IMR-90 (cell line): ENCODE measurements around the gene NTM. TPM values are rescaled to one million over a fixed set of nuclear protein-coding genes. Genes with fewer than 3 reads are reported as not detected.
A peak's percentile ranks its signal among the peaks of the same experiment; 100 is the strongest.

Experiments used
- ATAC-seq: fragments of 200-7000 bp; cut with Tn5 transposase; 2 replicates; pipeline ENCODE4 v1.9.1; 2020; ENCODE audit warnings: low read depth, mild to moderate bottlenecking, moderate library complexity
- BruUV-seq: library from RNA; stranded (reverse); fragments of 400-500 nt; replicated peaks from 2 replicates; lab custom pipeline; 2021; lab: Mats Ljungman, UMichigan
- CTCF ChIA-PET: fragments of 300-600 bp; formaldehyde crosslinking; extraction: SDS; loops from one replicate; lab custom pipeline; 2021; ENCODE audit warnings: antibody characterized with exemption; lab: Yijun Ruan, JAX
- POLR2A ChIA-PET: fragments of 300-600 bp; sonication (Branson Sonifier 250); formaldehyde crosslinking; loops from one replicate; lab custom pipeline; 2022; ENCODE audit warnings: antibody characterized with exemption; ENCODE audit not compliant: unreplicated experiment; lab: Charles Lee
- DNase-seq: peaks from one replicate; pipeline ENCODE4 v3.0.0; 2013
- H2AFZ ChIP-seq: replicated peaks from 2 replicates; pipeline ENCODE3; 2013; ENCODE audit warnings: low read length, mild to moderate bottlenecking; ENCODE audit not compliant: poor library complexity
- H2AK5ac ChIP-seq: 2 replicates; pipeline ENCODE4 v1.6.1; 2013; ENCODE audit warnings: low read depth, low read length, inconsistent platforms
- H2AK9ac ChIP-seq: replicated peaks from 2 replicates; pipeline ENCODE3; 2013; ENCODE audit warnings: mild to moderate bottlenecking, low read depth, low read length, moderate library complexity; ENCODE audit not compliant: poor library complexity
- H2BK120ac ChIP-seq: 2 replicates; pipeline ENCODE4 v1.6.1; 2013; ENCODE audit warnings: low read depth, low read length, inconsistent platforms
- H2BK15ac ChIP-seq: 3 replicates; pipeline ENCODE4 v1.6.1; 2013; ENCODE audit warnings: low read depth, low read length, inconsistent platforms
- H2BK20ac ChIP-seq: 2 replicates; pipeline ENCODE4 v1.6.1; 2013; ENCODE audit warnings: low read depth, mild to moderate bottlenecking, inconsistent platforms, low read length, moderate library complexity
- H2BK5ac ChIP-seq: 2 replicates; pipeline ENCODE4 v1.6.1; 2013; ENCODE audit warnings: mild to moderate bottlenecking, low read depth, low read length, inconsistent platforms; ENCODE audit not compliant: poor library complexity, severe bottlenecking
- H3K14ac ChIP-seq: replicated peaks from 2 replicates; pipeline ENCODE4 v1.6.1; 2013; ENCODE audit warnings: low read depth, low read length, inconsistent platforms
- H3K18ac ChIP-seq: 2 replicates; pipeline ENCODE4 v1.6.1; 2013; ENCODE audit warnings: low read depth, low read length, control low read depth
- H3K23ac ChIP-seq: 2 replicates; pipeline ENCODE4 v1.6.1; 2013; ENCODE audit warnings: low read depth, low read length, inconsistent platforms
- H3K27ac ChIP-seq: 2 replicates; pipeline ENCODE4 v1.5.1; 2013; ENCODE audit warnings: mild to moderate bottlenecking, control low read depth, low read length; ENCODE audit not compliant: insufficient read depth
- H3K27me3 ChIP-seq: 2 replicates; pipeline ENCODE4 v1.6.1; 2013; ENCODE audit warnings: low read length; ENCODE audit not compliant: control insufficient read depth, insufficient read depth
- H3K36me3 ChIP-seq: 2 replicates; pipeline ENCODE4 v1.6.1; 2013; ENCODE audit warnings: low read length, mixed read lengths; ENCODE audit not compliant: control insufficient read depth, insufficient read depth
- H3K4ac ChIP-seq: 2 replicates; pipeline ENCODE4 v1.6.1; 2013; ENCODE audit warnings: low read depth, low read length, inconsistent platforms
- H3K4me1 ChIP-seq: 2 replicates; pipeline ENCODE4 v1.6.1; 2013; ENCODE audit warnings: low read length, mixed read lengths; ENCODE audit not compliant: control insufficient read depth, insufficient read depth
- H3K4me2 ChIP-seq: 2 replicates; pipeline ENCODE4 v1.6.1; 2013; ENCODE audit warnings: low read depth, mild to moderate bottlenecking, control low read depth, low read length, moderate library complexity
- H3K4me3 ChIP-seq: 2 replicates; pipeline ENCODE4 v1.5.1; 2013; ENCODE audit warnings: low read depth, mild to moderate bottlenecking, control low read depth, low read length, moderate library complexity; ENCODE audit not compliant: insufficient read depth
- H3K56ac ChIP-seq: 2 replicates; pipeline ENCODE4 v1.6.1; 2013; ENCODE audit warnings: low read length, inconsistent platforms; ENCODE audit not compliant: insufficient read depth; ENCODE audit errors: extremely low read depth
- H3K79me1 ChIP-seq, 2 experiments: 2 replicates each; pipeline ENCODE4 v1.6.1; 2013; ENCODE audit warnings: low read length in 2 of 2, inconsistent platforms in 1 of 2, low read depth in 1 of 2
- H3K9ac ChIP-seq: 2 replicates; pipeline ENCODE4 v1.6.1; 2013; ENCODE audit warnings: low read depth, low read length, control low read depth
- H3K9me1 ChIP-seq: 2 replicates; pipeline ENCODE4 v1.6.1; 2013; ENCODE audit warnings: low read length, inconsistent platforms; ENCODE audit not compliant: insufficient read depth
- H3K9me3 ChIP-seq: 2 replicates; pipeline ENCODE4 v1.6.1; 2013; ENCODE audit warnings: low read length; ENCODE audit not compliant: control insufficient read depth, insufficient read depth
- H4K20me1 ChIP-seq: 2 replicates; pipeline ENCODE4 v1.6.1; 2013; ENCODE audit warnings: low read length, inconsistent platforms; ENCODE audit not compliant: insufficient read depth
- H4K5ac ChIP-seq: 2 replicates; pipeline ENCODE4 v1.6.1; 2013; ENCODE audit warnings: mild to moderate bottlenecking, low read depth, low read length, control low read depth
- H4K8ac ChIP-seq, 2 experiments: 2 replicates each; pipeline ENCODE4 v1.6.1; 2013; ENCODE audit warnings: low read depth in 2 of 2, low read length in 2 of 2, control low read depth in 1 of 2, inconsistent platforms in 1 of 2
- H4K91ac ChIP-seq: 2 replicates; pipeline ENCODE4 v1.6.1; 2013; ENCODE audit warnings: low read depth, low read length, inconsistent platforms; ENCODE audit not compliant: insufficient read depth
- BHLHE40 ChIP-seq: fragments of 150-350 bp; IDR thresholded peaks from 2 replicates; pipeline ENCODE4 v1.6.1; 2016; ENCODE audit warnings: mild to moderate bottlenecking, low read depth, low read length
- CHD1 ChIP-seq: IDR thresholded peaks from 2 replicates; pipeline ENCODE4 v1.6.1; 2012; ENCODE audit warnings: low read depth, low read length, improper control_type of control experiment
- FOS ChIP-seq: fragments of 150-350 bp; IDR thresholded peaks from 2 replicates; pipeline ENCODE4 v1.6.1; 2016; ENCODE audit warnings: low read depth, low read length
- MAFK ChIP-seq: IDR thresholded peaks from 2 replicates; pipeline ENCODE4 v1.6.1; 2012; ENCODE audit warnings: low read depth, low read length, improper control_type of control experiment
- MAZ ChIP-seq: IDR thresholded peaks from 2 replicates; pipeline ENCODE4 v1.6.1; 2012; ENCODE audit warnings: low read depth, mild to moderate bottlenecking, low read length, improper control_type of control experiment, moderate library complexity, borderline replicate concordance
- POLR2A ChIP-seq: IDR thresholded peaks from 2 replicates; pipeline ENCODE4 v1.6.1; 2012; ENCODE audit warnings: mild to moderate bottlenecking, low read depth, low read length
- RAD21 ChIP-seq: IDR thresholded peaks from 2 replicates; pipeline ENCODE4 v1.6.1; 2012; ENCODE audit warnings: low read length, improper control_type of control experiment
- RFX5 ChIP-seq: IDR thresholded peaks from 2 replicates; pipeline ENCODE4 v1.8.0; 2012; ENCODE audit warnings: low read depth, mild to moderate bottlenecking, low read length, moderate library complexity
- SMC3 ChIP-seq: fragments of 150-350 bp; IDR thresholded peaks from 2 replicates; pipeline ENCODE4 v1.6.1; 2016; ENCODE audit warnings: low read depth, mild to moderate bottlenecking, antibody characterized with exemption, low read length, moderate library complexity
- WGBS, 2 experiments: methylation state at CpG; one replicate each; pipeline versions ENCODE4 v1.1.5 to v1.1.7; 2013; ENCODE audit warnings: missing lambda C conversion rate in 2 of 2; ENCODE audit not compliant: insufficient read length in 1 of 2; ENCODE audit errors: extremely low coverage in 2 of 2; 5-methylcytosine and 5-hydroxymethylcytosine counted together
- dilution Hi-C: fragments of 300-500 bp; cut with HindIII; formaldehyde crosslinking; loops from one replicate; pipeline ENCODE4 v1.14.3; 2018; ENCODE audit warnings: low sequenced_read_pairs; ENCODE audit not compliant: unreplicated experiment
- in situ Hi-C: fragments of 300-500 bp; cut with MboI; formaldehyde crosslinking; loops from 3 replicates; pipeline ENCODE4 v1.14.3; 2019; ENCODE audit warnings: low sequenced_read_pairs, inconsistent platforms, mixed read lengths
- intact Hi-C: fragments of 100-400 bp; cut with micrococcal nuclease; formaldehyde crosslinking; loops from 2 replicates; pipeline ENCODE4 v1.10.0; 2022
- polyA plus RNA-seq, 3 experiments: library from polyadenylated mRNA; depleted of rRNA; stranded (reverse); fragments of >200 nt; gene quantifications; 2 replicates each; pipeline ENCODE4 v1.2.3, GENCODE V29; 2012; ENCODE audit warnings: low replicate concordance in 1 of 3
- total RNA-seq: library from RNA; depleted of rRNA; stranded (reverse); fragments of >200 nt; gene quantifications from 2 replicates; pipeline ENCODE4 v1.2.3, GENCODE V29; 2012
- TF ChIP-seq, protein P1 (sequence below): fragments of 150-350 bp; IDR thresholded peaks from 2 replicates; pipeline ENCODE4 v1.6.1; 2016; ENCODE audit warnings: low read depth, mild to moderate bottlenecking, low read length, moderate library complexity, borderline replicate concordance
- TF ChIP-seq, protein P2 (sequence below): conservative IDR thresholded peaks from 2 replicates; pipeline ENCODE4 v1.5.1; 2012; ENCODE audit warnings: mild to moderate bottlenecking, low read depth, low read length, improper control_type of control experiment

The NTM gene
- total and polyA plus RNA-seq, 2 of the 4 experiments (the other 2 are of a cell fraction) = 19.5 to 25.5 TPM

DNA sequence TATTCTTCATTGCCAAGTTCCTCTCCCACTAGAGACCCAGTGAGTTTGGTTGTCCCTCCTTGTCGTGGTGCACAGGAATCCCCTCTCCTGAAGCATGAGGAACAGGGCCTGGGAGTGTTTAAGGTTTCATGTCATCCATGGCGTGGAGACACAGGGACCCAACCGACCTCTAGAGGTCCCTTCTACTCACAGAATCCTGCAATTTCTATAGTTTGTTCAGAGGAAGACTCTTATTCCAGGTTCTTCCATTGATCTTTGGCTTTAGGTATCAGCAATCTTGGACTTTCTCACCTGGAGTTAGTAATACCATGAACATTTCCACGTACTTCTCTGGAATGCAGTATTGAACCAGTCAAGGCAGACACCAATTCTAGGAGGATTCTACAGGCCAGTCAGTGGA lies 548.2 kb downstream of the NTM start:
- no TSS peak for BruUV-seq
- H2BK120ac ChIP-seq = no peak overlapping the region
- peaks cover 28 to 71% of the 10 kb centered on the region in 2 experiments for H3K79me1 ChIP-seq
- no peaks in the 10 kb centered on the region for H3K9me3 ChIP-seq
- ChIA-PET CTCF (no interaction called here), POLR2A (no interaction called here)
- dilution Hi-C loops (no loop called here), in situ Hi-C loops (loop anchor here (5.0 kb wide), 1 partner anchor 209 kb away; no protein-coding TSS in a partner anchor), intact Hi-C loops (no loop called here)
- H3K4me2 ChIP-seq = no peak overlapping the region
- no peak overlapping the region for H4K8ac ChIP-seq
- no peak overlapping the region for H2AFZ ChIP-seq
- H4K91ac ChIP-seq = no peak overlapping the region
- no CpG with 5 or more reads among the region's 4 CpGs for WGBS, 2 experiments
- H3K27me3 ChIP-seq = no peaks in the 10 kb centered on the region
- no peak overlapping the region for H4K5ac ChIP-seq
- H2BK20ac ChIP-seq = peak overlapping the region; percentile 10; the same call in 1 of the 2 replicates
- H2AK5ac ChIP-seq = peak overlapping the region; percentile 40; the same call in 1 of the 2 replicates
- H3K14ac ChIP-seq = no peak overlapping the region
- no peak for ATAC-seq
- no peak overlapping the region for H3K18ac ChIP-seq
- H3K4ac ChIP-seq = 0 out of 2 replicates have a peak overlapping the region, but pooled peaks have one; percentile 15
- no peak overlapping the region for H3K27ac ChIP-seq
- H3K9me1 ChIP-seq = peaks cover 20% of the 10 kb centered on the region
- H4K20me1 ChIP-seq = no peaks in the 10 kb centered on the region
- no peak for DNase-seq
- H3K36me3 ChIP-seq = no peaks in the 10 kb centered on the region
- no peak overlapping the region for H3K9ac ChIP-seq
- TF ChIP-seq, protein P1, sequence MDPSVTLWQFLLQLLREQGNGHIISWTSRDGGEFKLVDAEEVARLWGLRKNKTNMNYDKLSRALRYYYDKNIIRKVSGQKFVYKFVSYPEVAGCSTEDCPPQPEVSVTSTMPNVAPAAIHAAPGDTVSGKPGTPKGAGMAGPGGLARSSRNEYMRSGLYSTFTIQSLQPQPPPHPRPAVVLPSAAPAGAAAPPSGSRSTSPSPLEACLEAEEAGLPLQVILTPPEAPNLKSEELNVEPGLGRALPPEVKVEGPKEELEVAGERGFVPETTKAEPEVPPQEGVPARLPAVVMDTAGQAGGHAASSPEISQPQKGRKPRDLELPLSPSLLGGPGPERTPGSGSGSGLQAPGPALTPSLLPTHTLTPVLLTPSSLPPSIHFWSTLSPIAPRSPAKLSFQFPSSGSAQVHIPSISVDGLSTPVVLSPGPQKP = no peak
- TF ChIP-seq MAZ (no peak), POLR2A (no peak), SMC3 (no peak), RFX5 (no peak), CHD1 (no peak), MAFK (no peak), RAD21 (no peak), FOS (no peak), BHLHE40 (no peak)
- TF ChIP-seq, protein P2, sequence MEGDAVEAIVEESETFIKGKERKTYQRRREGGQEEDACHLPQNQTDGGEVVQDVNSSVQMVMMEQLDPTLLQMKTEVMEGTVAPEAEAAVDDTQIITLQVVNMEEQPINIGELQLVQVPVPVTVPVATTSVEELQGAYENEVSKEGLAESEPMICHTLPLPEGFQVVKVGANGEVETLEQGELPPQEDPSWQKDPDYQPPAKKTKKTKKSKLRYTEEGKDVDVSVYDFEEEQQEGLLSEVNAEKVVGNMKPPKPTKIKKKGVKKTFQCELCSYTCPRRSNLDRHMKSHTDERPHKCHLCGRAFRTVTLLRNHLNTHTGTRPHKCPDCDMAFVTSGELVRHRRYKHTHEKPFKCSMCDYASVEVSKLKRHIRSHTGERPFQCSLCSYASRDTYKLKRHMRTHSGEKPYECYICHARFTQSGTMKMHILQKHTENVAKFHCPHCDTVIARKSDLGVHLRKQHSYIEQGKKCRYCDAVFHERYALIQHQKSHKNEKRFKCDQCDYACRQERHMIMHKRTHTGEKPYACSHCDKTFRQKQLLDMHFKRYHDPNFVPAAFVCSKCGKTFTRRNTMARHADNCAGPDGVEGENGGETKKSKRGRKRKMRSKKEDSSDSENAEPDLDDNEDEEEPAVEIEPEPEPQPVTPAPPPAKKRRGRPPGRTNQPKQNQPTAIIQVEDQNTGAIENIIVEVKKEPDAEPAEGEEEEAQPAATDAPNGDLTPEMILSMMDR = no peak
- no peak overlapping the region for H2BK15ac ChIP-seq
- H2BK5ac ChIP-seq = no peak overlapping the region
- no peak overlapping the region for H3K23ac ChIP-seq
- no peak overlapping the region for H3K4me3 ChIP-seq
- H3K56ac ChIP-seq = no peak overlapping the region
- no peak overlapping the region for H2AK9ac ChIP-seq
- peaks cover 2% of the 10 kb centered on the region for H3K4me1 ChIP-seq
